ENCODE data around the gene MAP3K2.
"Not testable (repeated sequence)": the region's sequence is repeated elsewhere in the genome, so short reads cannot be mapped to it uniquely, and the experiment has no call there.

The MAP3K2 gene

DNA sequence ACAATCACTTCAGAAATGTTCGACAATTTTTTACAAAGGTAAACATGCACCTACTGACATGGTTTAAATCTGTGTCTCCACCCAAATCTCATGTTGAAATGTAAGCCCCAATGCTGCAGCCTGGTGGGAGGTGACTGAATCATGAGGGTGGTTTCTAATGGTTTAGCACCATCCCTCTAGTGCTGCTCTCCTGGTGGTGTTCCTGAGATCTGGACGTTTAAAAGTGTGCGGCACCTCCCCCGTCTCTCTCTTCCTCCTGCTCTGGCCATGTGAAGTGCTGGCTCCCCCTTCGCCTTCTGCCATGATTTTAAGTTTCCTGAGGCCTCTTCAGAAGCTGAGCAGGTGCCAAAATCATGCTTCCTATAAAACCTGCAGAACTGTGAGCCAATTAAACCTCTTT, 28.3 kb downstream of the MAP3K2 start:
- peak overlapping the region; percentile 19 for H3K27ac Mint-ChIP-seq
- no peak for ATAC-seq
- H3K9me3 Mint-ChIP-seq: no peaks in the 10 kb centered on the region
- H3K4me3 Mint-ChIP-seq: no peak overlapping the region
- H3K27me3 Mint-ChIP-seq: no peaks in the 10 kb centered on the region
- H3K4me1 Mint-ChIP-seq: peaks cover 78% of the 10 kb centered on the region
- peaks cover 11% of the 10 kb centered on the region for H3K36me3 Mint-ChIP-seq

DNA sequence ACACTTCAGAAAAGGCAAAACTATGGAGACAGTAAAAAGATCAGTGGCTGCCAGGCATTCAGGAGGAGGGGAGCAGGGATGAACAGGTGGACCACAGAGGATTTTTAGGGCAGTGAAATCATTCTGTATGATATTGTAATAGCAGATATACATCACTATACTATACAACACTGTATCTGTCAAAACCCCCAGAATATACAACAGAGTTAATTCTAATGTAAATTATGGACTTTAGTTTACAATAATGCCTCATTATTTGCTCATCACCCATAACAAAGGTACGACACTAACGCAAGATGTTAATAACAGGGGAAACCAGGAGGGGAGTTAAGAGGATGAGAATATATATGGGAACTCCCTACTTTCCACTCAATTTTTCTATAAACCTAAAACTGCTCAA, 28.8 kb downstream of the MAP3K2 start:
- Mint-ChIP-seq H3K9me3 (no peaks in the 10 kb centered on the region), H3K4me3 (no peak overlapping the region), H3K4me1 (peaks cover 75% of the 10 kb centered on the region), H3K27me3 (no peaks in the 10 kb centered on the region), H3K27ac (no peak overlapping the region), H3K36me3 (peaks cover 11% of the 10 kb centered on the region)
- ATAC-seq: no peak

DNA sequence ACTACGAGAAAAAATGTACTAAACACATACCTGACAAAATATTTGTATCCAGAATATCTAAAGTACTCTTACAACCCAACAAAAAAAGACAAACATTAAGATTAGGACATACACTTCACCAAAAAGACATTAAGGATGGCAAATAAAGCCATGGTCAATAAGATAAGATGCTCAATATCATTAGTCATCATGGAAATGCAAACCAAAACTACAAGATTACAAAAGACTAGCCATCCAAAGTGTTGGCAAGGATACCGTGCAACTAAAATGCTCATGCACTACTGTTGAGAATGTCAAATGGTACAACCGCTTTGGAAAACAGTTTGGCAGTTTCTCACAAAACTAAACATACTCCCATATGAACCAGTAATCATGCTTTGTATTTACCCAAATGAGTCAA, 29.7 kb downstream of the MAP3K2 start:
- no peak for ATAC-seq
- Mint-ChIP-seq H3K4me1 (peaks cover 66% of the 10 kb centered on the region), H3K27ac (no peak overlapping the region), H3K27me3 (no peaks in the 10 kb centered on the region), H3K36me3 (peaks cover 11% of the 10 kb centered on the region), H3K4me3 (no peak overlapping the region), H3K9me3 (no peaks in the 10 kb centered on the region)

DNA sequence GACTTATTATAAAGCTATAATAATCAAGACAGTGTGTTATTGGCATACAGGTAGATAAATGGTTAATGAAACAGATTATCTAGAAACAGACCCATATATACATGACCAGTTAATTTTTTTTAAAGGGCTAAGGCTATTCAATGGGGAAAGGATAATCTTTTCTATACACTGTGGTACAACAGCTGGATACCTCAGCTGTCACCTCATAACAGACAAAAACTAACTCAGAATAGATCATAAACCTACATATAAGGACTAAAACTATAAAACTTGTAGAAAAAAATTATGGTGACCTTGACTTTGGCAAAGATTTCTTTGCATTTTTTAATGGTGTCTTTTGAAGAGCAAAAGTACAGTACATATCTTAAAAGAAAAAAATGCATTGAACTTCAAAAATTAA, 30.2 kb downstream of the MAP3K2 start:
- no peak for ATAC-seq
- H3K27ac Mint-ChIP-seq: peak overlapping the region; percentile 48
- H3K27me3 Mint-ChIP-seq: no peaks in the 10 kb centered on the region

DNA sequence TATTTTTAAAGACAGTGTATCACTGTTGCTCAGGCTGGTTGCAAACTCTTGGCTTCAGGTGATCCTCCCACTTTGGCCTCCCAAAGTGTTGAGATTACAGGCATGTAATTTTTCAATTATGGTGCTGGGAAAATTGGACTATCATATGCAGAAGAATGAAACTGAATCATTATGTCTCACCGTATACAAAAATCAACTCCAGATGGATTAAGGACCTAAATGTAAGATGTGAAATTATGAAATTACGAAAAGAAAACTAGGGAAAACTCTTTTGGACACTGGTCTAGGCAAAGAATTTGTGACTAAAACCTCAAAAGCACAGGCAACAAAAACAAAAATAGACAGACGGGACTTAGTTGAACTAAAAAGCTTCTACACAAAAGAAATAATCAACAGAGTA, 31.2 kb downstream of the MAP3K2 start:
- Mint-ChIP-seq H3K27me3 (no peaks in the 10 kb centered on the region), H3K36me3 (peaks cover 20% of the 10 kb centered on the region), H3K9me3 (no peaks in the 10 kb centered on the region), H3K4me3 (no peak overlapping the region), H3K27ac (no peak overlapping the region), H3K4me1 (peaks cover 65% of the 10 kb centered on the region)
- no peak for ATAC-seq

More for the DNA sequence above, 30.2 kb downstream of the MAP3K2 start:
- peaks cover 62% of the 10 kb centered on the region for H3K4me1 Mint-ChIP-seq
- H3K36me3 Mint-ChIP-seq: peaks cover 13% of the 10 kb centered on the region
- H3K4me3 Mint-ChIP-seq: no peak overlapping the region
- H3K9me3 Mint-ChIP-seq: no peaks in the 10 kb centered on the region

DNA sequence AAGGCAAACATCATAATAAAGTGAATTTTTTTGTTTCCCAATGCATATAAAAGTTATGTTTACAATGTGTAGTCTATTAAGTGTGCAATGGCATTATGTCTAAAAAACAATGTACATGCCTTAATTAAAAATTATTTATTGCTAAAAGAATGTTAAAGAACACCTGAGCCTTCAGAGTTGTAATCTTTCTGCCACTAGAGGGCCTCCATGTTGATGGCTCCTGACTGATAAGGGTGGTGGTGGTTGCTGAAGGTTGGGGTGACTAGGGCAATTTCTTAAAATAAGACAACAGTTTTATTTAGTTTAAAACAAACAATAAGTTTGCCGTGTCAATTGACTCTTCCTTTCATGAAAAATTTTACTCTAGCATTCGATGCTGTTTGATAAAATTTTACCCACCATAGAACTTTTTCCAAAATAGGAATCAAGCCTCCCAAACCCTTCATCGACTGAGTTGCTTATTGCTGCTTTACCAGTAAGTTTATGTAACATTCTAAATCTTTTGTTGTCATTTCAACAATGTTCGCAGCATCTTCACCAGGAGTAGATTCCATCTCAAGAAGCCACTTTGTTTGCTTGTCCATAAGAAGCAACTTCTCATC, 32.3 kb downstream of the MAP3K2 start:
- ATAC-seq: no peak
- Mint-ChIP-seq H3K4me1 (peaks cover 71% of the 10 kb centered on the region), H3K9me3 (no peaks in the 10 kb centered on the region), H3K27me3 (no peaks in the 10 kb centered on the region), H3K27ac (no peak overlapping the region), H3K36me3 (peaks cover 20% of the 10 kb centered on the region), H3K4me3 (no peak overlapping the region)

DNA sequence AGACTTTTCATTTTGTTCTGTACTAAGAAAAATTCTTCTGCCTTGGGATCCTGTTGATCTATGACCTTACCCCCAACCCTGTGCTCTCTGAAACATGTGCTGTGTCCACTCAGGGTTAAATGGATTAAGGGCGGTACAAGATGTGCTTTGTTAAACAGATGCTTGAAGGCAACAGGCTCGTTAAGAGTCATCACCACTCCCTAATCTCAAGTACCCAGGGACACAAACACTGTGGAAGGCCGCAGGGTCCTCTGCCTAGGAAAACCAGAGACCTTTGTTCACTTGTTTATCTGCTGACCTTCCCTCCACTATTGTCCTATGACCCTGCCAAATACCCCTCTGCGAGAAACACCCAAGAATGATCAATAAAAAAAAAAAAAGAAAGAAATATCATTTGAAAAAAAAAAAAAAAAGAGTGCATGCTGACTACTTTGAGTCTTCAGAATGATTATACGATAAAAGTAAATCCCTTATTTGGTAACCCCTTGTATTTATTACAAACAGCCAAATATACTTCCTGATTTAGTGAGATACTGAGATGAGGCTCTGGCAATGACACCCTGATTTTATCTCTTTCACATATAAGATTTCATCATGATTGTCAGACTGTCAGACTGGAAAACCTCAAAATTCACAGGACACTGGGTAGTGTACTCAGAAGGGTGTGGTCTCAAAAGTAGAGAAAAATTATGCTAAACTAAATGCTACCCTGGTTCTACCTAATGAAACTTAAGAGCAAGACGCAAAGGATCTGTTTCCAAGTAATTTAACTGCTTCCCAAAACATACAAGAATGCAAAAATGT, 33.7 kb downstream of the MAP3K2 start:
- not testable (repeated sequence) for H3K27me3 Mint-ChIP-seq, ATAC-seq, H3K9me3 Mint-ChIP-seq, H3K27ac Mint-ChIP-seq, H3K4me3 Mint-ChIP-seq
- H3K36me3 Mint-ChIP-seq: peaks cover 14% of the 10 kb centered on the region
- H3K4me1 Mint-ChIP-seq: peaks cover 71% of the 10 kb centered on the region

DNA sequence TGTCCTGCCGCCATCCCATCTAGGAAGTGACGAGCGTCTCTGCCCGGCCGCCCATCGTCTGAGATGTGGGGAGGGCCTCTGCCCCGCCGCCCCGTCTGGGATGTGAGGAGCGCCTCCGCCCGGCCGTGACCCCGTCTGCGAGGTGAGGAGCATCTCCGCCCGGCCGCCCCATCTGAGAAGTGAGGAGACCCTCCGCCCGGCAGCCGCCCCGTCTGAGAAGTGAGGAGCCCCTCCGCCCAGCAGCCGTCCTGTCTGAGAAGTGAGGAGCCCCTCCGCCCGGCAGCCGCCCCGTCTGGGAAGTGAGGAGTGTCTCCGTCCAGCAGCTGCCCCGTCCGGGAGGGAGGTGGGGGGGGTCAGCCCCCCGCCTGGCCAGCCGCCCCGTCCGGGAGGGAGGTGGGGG, 34.6 kb downstream of the MAP3K2 start:
- H3K27ac Mint-ChIP-seq, H3K4me3 Mint-ChIP-seq, H3K9me3 Mint-ChIP-seq, H3K27me3 Mint-ChIP-seq, ATAC-seq: not testable (repeated sequence)
- Mint-ChIP-seq H3K4me1 (peaks cover 71% of the 10 kb centered on the region), H3K36me3 (peaks cover 14% of the 10 kb centered on the region)

DNA sequence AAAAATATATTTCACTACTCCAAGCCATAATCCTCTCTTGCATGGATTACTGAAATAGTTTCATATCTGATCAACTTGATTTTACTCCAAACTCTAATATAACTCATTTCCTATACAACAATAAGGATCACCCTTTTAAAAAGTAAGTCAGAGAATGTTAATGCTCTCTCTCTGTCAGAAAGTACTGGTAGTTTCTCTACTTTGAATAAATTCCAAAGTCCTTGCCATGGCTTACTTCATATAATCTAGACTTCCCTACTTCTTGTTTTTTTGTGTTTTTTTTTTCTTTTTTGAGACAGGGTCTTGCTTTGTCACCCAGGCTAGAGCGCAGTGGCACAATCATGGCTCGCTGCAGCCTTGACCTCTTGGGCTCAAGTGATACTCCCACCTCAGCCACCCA, 36.2 kb downstream of the MAP3K2 start:
- Mint-ChIP-seq H3K27me3 (no peaks in the 10 kb centered on the region), H3K4me1 (peaks cover 71% of the 10 kb centered on the region), H3K36me3 (peaks cover 17% of the 10 kb centered on the region), H3K4me3 (no peak overlapping the region), H3K27ac (no peak overlapping the region), H3K9me3 (no peaks in the 10 kb centered on the region)
- ATAC-seq: no peak

DNA sequence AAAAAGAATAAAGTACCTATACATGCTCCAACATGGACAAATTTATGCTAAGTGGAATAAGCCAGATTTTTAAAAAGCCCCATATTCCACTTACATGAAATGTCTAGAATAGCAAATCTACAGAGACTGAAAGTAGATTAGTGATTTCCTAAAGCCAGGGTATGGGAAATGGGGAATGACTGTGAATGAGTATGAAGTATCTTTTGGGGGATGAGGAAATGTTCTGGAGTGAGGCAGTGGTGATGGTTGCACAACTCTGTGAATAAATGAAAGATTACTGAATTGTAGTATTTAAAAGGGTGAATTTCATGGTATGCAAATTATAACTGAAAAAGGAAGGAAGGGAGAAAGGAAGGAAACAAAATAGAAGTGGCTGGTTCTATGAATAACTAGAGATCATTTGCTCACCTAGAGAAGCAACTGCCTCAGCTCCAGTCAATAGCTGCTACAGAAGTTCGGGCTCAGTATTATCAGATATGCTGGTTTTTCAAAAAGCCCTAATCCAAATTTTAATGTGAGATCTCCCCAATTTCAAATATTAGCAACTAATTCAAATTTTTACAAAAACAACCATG, 39.3 kb downstream of the MAP3K2 start:
- no peak overlapping the region for H3K27ac Mint-ChIP-seq

DNA sequence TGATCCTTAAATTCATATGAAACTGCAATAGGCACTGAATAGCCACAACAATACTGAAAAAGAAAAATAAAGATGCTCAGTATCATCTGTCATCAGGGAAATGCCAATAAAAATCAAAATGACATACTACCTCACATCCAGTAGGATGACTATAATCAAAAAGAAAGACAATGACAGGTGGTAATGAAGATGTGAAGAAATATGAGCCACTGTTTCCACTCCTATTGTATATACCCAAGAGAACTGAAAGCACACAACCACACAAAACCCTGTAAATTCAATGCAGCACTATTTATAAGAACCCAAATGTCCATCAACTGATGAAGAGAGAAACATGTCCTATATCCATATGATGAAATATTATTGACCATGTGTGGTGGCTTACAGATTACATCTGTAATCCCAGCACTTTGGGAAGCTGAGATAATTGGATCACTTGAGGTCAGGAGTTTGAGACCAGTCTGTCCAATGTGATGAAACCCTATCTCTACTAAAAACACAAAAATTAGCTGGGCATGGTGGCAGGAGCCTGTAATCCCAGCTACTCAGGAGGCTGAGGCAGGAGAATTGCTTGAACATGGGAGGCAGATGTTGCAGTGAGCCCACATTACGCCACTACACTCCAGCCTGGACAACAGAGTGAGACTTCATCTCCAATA, 39.9 kb downstream of the MAP3K2 start:
- ATAC-seq: no peak
- H3K27ac Mint-ChIP-seq: no peak overlapping the region
- H3K9me3 Mint-ChIP-seq: no peaks in the 10 kb centered on the region
- no peak overlapping the region for H3K4me3 Mint-ChIP-seq
- peaks cover 82% of the 10 kb centered on the region for H3K4me1 Mint-ChIP-seq
- peaks cover 15% of the 10 kb centered on the region for H3K36me3 Mint-ChIP-seq
- H3K27me3 Mint-ChIP-seq: no peaks in the 10 kb centered on the region

More for the DNA sequence above, 39.3 kb downstream of the MAP3K2 start:
- Mint-ChIP-seq H3K4me3 (no peak overlapping the region), H3K36me3 (peaks cover 15% of the 10 kb centered on the region), H3K9me3 (no peaks in the 10 kb centered on the region), H3K4me1 (peaks cover 82% of the 10 kb centered on the region), H3K27me3 (no peaks in the 10 kb centered on the region)
- ATAC-seq: no peak

DNA sequence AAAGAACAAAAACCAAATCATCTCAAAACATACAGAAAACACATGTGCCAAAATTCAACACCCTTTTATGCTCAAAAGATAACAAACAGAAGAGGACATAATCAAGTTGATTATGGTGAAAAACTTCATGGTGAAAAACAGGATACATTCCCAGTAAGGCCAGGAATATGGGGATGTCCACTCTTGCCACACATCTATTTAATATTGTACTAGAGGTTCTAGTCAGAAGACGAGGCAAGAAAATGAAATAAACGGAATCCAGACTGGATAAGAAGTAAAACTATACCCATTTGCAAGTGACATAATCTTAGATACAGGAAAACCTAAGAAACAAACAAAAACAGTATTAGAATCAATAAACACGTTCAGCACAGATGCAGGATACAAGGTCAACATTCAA, 40.8 kb downstream of the MAP3K2 start:
- ATAC-seq: no peak
- no peak overlapping the region for H3K4me3 Mint-ChIP-seq
- H3K36me3 Mint-ChIP-seq: peaks cover 7% of the 10 kb centered on the region
- H3K27ac Mint-ChIP-seq: no peak overlapping the region
- no peaks in the 10 kb centered on the region for H3K9me3 Mint-ChIP-seq
- peaks cover 82% of the 10 kb centered on the region for H3K4me1 Mint-ChIP-seq
- H3K27me3 Mint-ChIP-seq: no peaks in the 10 kb centered on the region

DNA sequence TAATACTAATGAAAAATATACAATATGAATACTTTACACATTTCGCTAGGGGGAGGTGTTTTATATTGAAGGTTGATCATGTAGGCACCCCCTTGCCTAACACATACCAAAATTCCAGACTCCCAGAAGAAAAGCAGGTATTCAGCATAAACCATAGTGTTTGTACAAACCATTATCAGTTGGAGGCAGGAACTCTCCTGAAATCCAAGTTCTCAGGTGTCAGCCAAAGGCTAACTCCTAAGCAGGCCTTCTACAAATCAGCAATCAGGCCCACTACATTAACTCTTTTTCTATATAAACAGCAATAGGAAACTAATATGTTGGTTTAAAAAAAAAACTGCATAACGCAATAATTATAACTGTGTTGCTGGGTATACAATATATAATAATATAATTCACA, 44.5 kb downstream of the MAP3K2 start:
- no peak for ATAC-seq
- H3K27ac Mint-ChIP-seq: no peak overlapping the region

DNA sequence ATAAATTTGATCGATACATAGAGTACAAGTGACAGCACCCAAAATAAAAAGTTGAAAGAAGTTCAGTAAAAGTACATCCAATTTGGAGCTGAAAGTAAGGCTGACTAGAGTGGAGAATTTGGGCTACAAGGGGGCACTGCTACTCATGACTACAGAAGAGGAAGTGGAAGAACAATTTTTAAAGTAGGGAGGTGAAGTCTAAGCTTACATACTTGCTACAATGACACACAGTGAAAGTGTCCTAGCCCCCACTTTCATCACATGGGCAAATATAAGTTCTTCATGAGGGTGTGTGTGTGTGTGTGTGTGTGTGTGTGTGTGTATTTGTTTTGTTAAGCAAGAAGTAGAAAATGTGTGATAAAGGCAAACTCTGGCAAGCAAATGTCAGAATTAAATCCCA, 45.7 kb downstream of the MAP3K2 start:
- Mint-ChIP-seq H3K27ac (no peak overlapping the region), H3K4me3 (no peak overlapping the region), H3K4me1 (peaks cover 40% of the 10 kb centered on the region), H3K27me3 (no peaks in the 10 kb centered on the region), H3K9me3 (no peaks in the 10 kb centered on the region), H3K36me3 (peaks cover 12% of the 10 kb centered on the region)
- peak; percentile 80 for ATAC-seq

More for the DNA sequence above, 44.5 kb downstream of the MAP3K2 start:
- H3K27me3 Mint-ChIP-seq: no peaks in the 10 kb centered on the region
- no peaks in the 10 kb centered on the region for H3K9me3 Mint-ChIP-seq
- H3K4me1 Mint-ChIP-seq: peaks cover 52% of the 10 kb centered on the region
- H3K4me3 Mint-ChIP-seq: no peak overlapping the region
- H3K36me3 Mint-ChIP-seq: peaks cover 10% of the 10 kb centered on the region

DNA sequence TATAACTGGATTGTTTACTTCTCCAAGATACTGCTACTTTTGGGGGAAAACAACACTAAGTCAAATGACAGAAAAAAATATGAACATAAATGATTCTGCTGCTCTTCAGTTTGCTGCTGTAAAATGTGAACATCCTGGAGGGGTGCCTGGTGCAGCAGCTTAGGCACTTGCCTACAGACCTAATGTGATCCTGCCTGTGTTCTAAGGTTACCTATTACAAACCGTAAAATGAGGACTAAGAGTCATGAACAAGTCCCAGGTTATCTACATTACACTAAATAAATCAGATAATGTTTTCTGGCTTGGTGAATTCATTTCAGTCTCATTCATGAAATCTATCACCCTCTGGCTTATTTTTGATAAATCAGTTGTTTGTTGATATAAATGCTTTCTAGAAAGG, 55.4 kb downstream of the MAP3K2 start:
- no peak for ATAC-seq
- no peaks in the 10 kb centered on the region for H3K27me3 Mint-ChIP-seq
- peaks cover 43% of the 10 kb centered on the region for H3K36me3 Mint-ChIP-seq

More for the DNA sequence above, 55.4 kb downstream of the MAP3K2 start:
- Mint-ChIP-seq H3K4me3 (no peak overlapping the region), H3K4me1 (no peaks in the 10 kb centered on the region), H3K9me3 (no peaks in the 10 kb centered on the region), H3K27ac (no peak overlapping the region)

Measured in stimulated activated memory B cell treated with anti-CD40 and anti-IgM and Interleukin-4, amounts not matched to agents 10 μg/mL and 1 μg/mL and 100 μg/mL, for 72 hours (primary cell).